ENCODE results near the gene TNFAIP2. TPM values are rescaled to one million over a fixed set of nuclear protein-coding genes. Genes with fewer than 3 reads are reported as not detected.

TNFAIP2 gene
- total and polyA plus RNA-seq, 9 of the 15 experiments (the other 6 are each of a cell fraction or from before 2014, with no cell fraction given): 22.6 to 68.6 (median 44.6) TPM

- TF ChIP-seq YY1 (IDR thresholded peaks at IDR 0.05; ENCODE audit: borderline replicate concordance in 1 of 3, control insufficient read depth in 1 of 3, extremely low read depth in 1 of 3, insufficient read depth in 3 of 3, insufficient read length in 1 of 3, insufficient replicate concordance in 2 of 3, low read depth in 1 of 3, low read length in 2 of 3) (peak in 1 of 3 experiments; percentile 24), KDM5B (IDR thresholded peaks at IDR 0.05; ENCODE audit: insufficient replicate concordance, low read depth, low read length) (no peak), ZFX (CRISPR knock-in tag; IDR thresholded peaks at IDR 0.05) (peak; percentile 42), SMC3 (conservative IDR thresholded peaks at IDR 0.05; ENCODE audit: insufficient read depth, low read depth, low read length) (peak; percentile 28; the same call in 1 of the 2 replicates), NR2C2 (CRISPR knock-in tag; IDR thresholded peaks at IDR 0.05) (no peak), NR2C2 (tag; IDR thresholded peaks at IDR 0.05) (peak; percentile 38; the same call in 1 of the 2 replicates), CTCFL (IDR thresholded peaks at IDR 0.05; ENCODE audit: borderline replicate concordance, insufficient read depth, low read depth, low read length, poor library complexity, severe bottlenecking) (peak; percentile 57), EGR1 (conservative IDR thresholded peaks at IDR 0.05) (0 out of 2 replicates have a peak, but pooled peaks have one; percentile 6), PURB (CRISPR knock-in tag; IDR thresholded peaks at IDR 0.05; ENCODE audit: low read depth) (no peak), SIN3B (IDR thresholded peaks at IDR 0.05; ENCODE audit: low read depth) (no peak)
- TF ChIP-seq, protein P1, sequence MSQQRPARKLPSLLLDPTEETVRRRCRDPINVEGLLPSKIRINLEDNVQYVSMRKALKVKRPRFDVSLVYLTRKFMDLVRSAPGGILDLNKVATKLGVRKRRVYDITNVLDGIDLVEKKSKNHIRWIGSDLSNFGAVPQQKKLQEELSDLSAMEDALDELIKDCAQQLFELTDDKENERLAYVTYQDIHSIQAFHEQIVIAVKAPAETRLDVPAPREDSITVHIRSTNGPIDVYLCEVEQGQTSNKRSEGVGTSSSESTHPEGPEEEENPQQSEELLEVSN (IDR thresholded peaks at IDR 0.05; ENCODE audit: borderline replicate concordance in 1 of 2, extremely low read depth in 1 of 2, insufficient read depth in 1 of 2, insufficient read length in 1 of 2, low read depth in 1 of 2, low read length in 1 of 2, poor library complexity in 1 of 2, severe bottlenecking in 1 of 2): peak in 1 of 2 experiments; percentile 53
- TF ChIP-seq, protein P2, sequence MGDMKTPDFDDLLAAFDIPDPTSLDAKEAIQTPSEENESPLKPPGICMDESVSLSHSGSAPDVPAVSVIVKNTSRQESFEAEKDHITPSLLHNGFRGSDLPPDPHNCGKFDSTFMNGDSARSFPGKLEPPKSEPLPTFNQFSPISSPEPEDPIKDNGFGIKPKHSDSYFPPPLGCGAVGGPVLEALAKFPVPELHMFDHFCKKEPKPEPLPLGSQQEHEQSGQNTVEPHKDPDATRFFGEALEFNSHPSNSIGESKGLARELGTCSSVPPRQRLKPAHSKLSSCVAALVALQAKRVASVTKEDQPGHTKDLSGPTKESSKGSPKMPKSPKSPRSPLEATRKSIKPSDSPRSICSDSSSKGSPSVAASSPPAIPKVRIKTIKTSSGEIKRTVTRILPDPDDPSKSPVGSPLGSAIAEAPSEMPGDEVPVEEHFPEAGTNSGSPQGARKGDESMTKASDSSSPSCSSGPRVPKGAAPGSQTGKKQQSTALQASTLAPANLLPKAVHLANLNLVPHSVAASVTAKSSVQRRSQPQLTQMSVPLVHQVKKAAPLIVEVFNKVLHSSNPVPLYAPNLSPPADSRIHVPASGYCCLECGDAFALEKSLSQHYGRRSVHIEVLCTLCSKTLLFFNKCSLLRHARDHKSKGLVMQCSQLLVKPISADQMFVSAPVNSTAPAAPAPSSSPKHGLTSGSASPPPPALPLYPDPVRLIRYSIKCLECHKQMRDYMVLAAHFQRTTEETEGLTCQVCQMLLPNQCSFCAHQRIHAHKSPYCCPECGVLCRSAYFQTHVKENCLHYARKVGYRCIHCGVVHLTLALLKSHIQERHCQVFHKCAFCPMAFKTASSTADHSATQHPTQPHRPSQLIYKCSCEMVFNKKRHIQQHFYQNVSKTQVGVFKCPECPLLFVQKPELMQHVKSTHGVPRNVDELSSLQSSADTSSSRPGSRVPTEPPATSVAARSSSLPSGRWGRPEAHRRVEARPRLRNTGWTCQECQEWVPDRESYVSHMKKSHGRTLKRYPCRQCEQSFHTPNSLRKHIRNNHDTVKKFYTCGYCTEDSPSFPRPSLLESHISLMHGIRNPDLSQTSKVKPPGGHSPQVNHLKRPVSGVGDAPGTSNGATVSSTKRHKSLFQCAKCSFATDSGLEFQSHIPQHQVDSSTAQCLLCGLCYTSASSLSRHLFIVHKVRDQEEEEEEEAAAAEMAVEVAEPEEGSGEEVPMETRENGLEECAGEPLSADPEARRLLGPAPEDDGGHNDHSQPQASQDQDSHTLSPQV (IDR thresholded peaks at IDR 0.05): peak; percentile 20; the same call in 1 of the 2 replicates
These were observed 32.0 kb upstream of the TNFAIP2 start (continued) for GRCh38 chr14:103091041-103091882.

Data from K562 (cell line).